ENCODE data around the gene CNTNAP2. TPM values are rescaled to one million over a fixed set of nuclear protein-coding genes. Genes with fewer than 3 reads are reported as not detected.

CNTNAP2 gene
- total RNA-seq, 2 experiments from 2014 or later = not detected

- H3K4me1 Mint-ChIP-seq (ENCODE audit: low read depth) = no peaks in the 10 kb centered on the region
- POLR2A ChIA-PET = no interaction called here
- no peaks in the 10 kb centered on the region for H3K27me3 Mint-ChIP-seq (ENCODE audit: low read depth)
- no peak overlapping the region for H3K4me3 Mint-ChIP-seq
- no peak for DNase-seq
- no peaks in the 10 kb centered on the region for H3K9me3 Mint-ChIP-seq (ENCODE audit: insufficient read depth)
- no peak for ATAC-seq
- CTCF ChIA-PET = no interaction called here
- no peak overlapping the region for H3K27ac Mint-ChIP-seq
- H3K36me3 Mint-ChIP-seq (ENCODE audit: low read depth) = no peaks in the 10 kb centered on the region
Measured at GRCh38 chr7:147992698-147993097, 1876.1 kb downstream of the CNTNAP2 start.

GRCh38 chr7:147997636-147998035 is 1881.0 kb downstream of the CNTNAP2 start:
- ChIA-PET POLR2A (no interaction called here), CTCF (no interaction called here)
- ATAC-seq (no peak), DNase-seq (no peak)
- no peaks in the 10 kb centered on the region for H3K4me1 Mint-ChIP-seq (ENCODE audit: low read depth)
- no peak overlapping the region for H3K27ac Mint-ChIP-seq
- no peak overlapping the region for H3K4me3 Mint-ChIP-seq
- H3K36me3 Mint-ChIP-seq (ENCODE audit: low read depth) = no peaks in the 10 kb centered on the region
- no peaks in the 10 kb centered on the region for H3K9me3 Mint-ChIP-seq (ENCODE audit: insufficient read depth)
- H3K27me3 Mint-ChIP-seq (ENCODE audit: low read depth) = no peaks in the 10 kb centered on the region

- no peak overlapping the region for H3K4me3 Mint-ChIP-seq
- ChIA-PET POLR2A (no interaction called here), CTCF (no interaction called here)
- ATAC-seq = no peak
- H3K27ac Mint-ChIP-seq = no peak overlapping the region
- H3K4me1 Mint-ChIP-seq (ENCODE audit: low read depth) = no peaks in the 10 kb centered on the region
- no peak for DNase-seq
- H3K36me3 Mint-ChIP-seq (ENCODE audit: low read depth) = no peaks in the 10 kb centered on the region
- H3K27me3 Mint-ChIP-seq (ENCODE audit: low read depth) = no peaks in the 10 kb centered on the region
- H3K9me3 Mint-ChIP-seq (ENCODE audit: insufficient read depth) = no peaks in the 10 kb centered on the region
Measured at GRCh38 chr7:147999962-148000361, 1883.4 kb downstream of the CNTNAP2 start.

- ChIA-PET CTCF (no interaction called here), POLR2A (no interaction called here)
- Mint-ChIP-seq H3K27me3 (ENCODE audit: low read depth) (no peaks in the 10 kb centered on the region), H3K36me3 (ENCODE audit: low read depth) (no peaks in the 10 kb centered on the region), H3K27ac (no peak overlapping the region), H3K9me3 (ENCODE audit: insufficient read depth) (no peaks in the 10 kb centered on the region), H3K4me1 (ENCODE audit: low read depth) (no peaks in the 10 kb centered on the region), H3K4me3 (no peak overlapping the region)
- ATAC-seq (no peak), DNase-seq (no peak)
Measured at GRCh38 chr7:148011753-148012152, 1895.2 kb downstream of the CNTNAP2 start.

GRCh38 chr7:148014001-148014400 is 1897.4 kb downstream of the CNTNAP2 start:
- Mint-ChIP-seq H3K4me3 (no peak overlapping the region), H3K9me3 (ENCODE audit: insufficient read depth) (no peaks in the 10 kb centered on the region), H3K36me3 (ENCODE audit: low read depth) (no peaks in the 10 kb centered on the region), H3K27ac (no peak overlapping the region), H3K27me3 (ENCODE audit: low read depth) (no peaks in the 10 kb centered on the region), H3K4me1 (ENCODE audit: low read depth) (no peaks in the 10 kb centered on the region)
- DNase-seq = no peak
- ATAC-seq = no peak
- ChIA-PET POLR2A (no interaction called here), CTCF (no interaction called here)

DNA sequence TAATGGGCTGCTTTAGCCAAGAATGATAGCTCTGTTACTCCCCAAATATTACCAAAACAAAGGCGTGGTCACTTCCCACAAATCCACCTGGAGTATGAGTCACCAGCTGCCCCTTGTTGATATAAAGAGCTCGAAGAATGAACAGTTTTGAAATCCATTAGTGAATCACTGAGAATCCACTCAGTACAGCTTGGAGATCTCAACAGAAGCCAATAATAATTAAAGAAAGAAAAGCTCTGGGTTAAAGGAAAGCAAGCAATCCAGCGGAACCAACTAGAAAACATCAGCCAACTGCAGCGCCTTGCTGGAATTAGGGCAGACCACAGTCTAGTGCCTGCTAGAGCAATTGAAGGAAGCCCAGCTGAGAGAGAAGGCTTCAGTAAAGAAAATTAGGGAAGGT is 1897.9 kb downstream of the CNTNAP2 start:
- no peak for DNase-seq
- no peaks in the 10 kb centered on the region for H3K9me3 Mint-ChIP-seq (ENCODE audit: insufficient read depth)
- no peaks in the 10 kb centered on the region for H3K27me3 Mint-ChIP-seq (ENCODE audit: low read depth)
- no peak overlapping the region for H3K4me3 Mint-ChIP-seq
- POLR2A ChIA-PET = no interaction called here
- no peak for ATAC-seq
- no peaks in the 10 kb centered on the region for H3K4me1 Mint-ChIP-seq (ENCODE audit: low read depth)
- CTCF ChIA-PET = no interaction called here
- H3K36me3 Mint-ChIP-seq (ENCODE audit: low read depth) = no peaks in the 10 kb centered on the region
- no peak overlapping the region for H3K27ac Mint-ChIP-seq

DNA sequence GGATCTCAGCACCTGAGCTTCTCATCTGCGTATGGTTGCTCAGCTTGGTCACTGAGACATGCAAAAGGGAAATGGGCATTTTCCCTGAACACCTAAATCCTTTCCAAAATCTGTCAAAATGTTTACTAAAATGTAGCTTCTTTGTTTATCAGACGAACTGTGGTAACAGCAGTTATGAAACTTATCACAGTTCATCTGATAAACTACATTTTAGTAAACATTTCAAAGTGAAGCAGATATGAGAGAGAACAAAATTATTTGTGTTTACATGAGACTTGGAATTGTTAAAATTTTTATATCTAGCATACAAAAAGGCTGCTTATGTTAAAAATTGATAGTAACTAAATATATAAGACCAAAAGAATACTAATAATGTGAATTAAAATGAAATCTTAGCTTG is 1900.5 kb downstream of the CNTNAP2 start:
- Mint-ChIP-seq H3K27ac (no peak overlapping the region), H3K4me3 (no peak overlapping the region), H3K36me3 (ENCODE audit: low read depth) (no peaks in the 10 kb centered on the region), H3K27me3 (ENCODE audit: low read depth) (no peaks in the 10 kb centered on the region), H3K9me3 (ENCODE audit: insufficient read depth) (no peaks in the 10 kb centered on the region), H3K4me1 (ENCODE audit: low read depth) (no peaks in the 10 kb centered on the region)
- DNase-seq = no peak
- CTCF ChIA-PET = no interaction called here
- POLR2A ChIA-PET = no interaction called here
- ATAC-seq = no peak

DNA sequence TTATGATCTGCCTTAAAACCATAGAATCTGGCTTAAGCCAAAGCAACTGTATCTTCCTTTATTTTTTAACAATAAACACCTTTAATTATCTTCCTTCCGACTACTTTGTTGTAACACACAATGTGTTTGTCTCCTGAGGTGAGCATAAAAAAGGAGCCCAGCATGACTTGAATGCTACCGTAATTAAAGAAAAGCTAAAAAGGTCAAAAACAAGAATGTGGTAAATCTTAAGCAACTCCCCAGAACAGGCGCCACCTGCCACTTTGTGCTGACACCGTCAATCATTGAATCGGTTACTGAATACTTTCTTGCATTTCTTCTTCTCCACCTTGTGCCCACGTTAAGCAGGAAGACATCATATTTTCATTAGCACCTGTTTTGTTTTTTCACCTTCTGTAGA is 1904.1 kb downstream of the CNTNAP2 start:
- Mint-ChIP-seq H3K9me3 (ENCODE audit: insufficient read depth) (no peaks in the 10 kb centered on the region), H3K27me3 (ENCODE audit: low read depth) (no peaks in the 10 kb centered on the region), H3K27ac (no peak overlapping the region), H3K4me3 (no peak overlapping the region), H3K4me1 (ENCODE audit: low read depth) (no peaks in the 10 kb centered on the region), H3K36me3 (ENCODE audit: low read depth) (no peaks in the 10 kb centered on the region)
- DNase-seq (no peak), ATAC-seq (no peak)
- CTCF ChIA-PET = no interaction called here
- POLR2A ChIA-PET = no interaction called here

DNA sequence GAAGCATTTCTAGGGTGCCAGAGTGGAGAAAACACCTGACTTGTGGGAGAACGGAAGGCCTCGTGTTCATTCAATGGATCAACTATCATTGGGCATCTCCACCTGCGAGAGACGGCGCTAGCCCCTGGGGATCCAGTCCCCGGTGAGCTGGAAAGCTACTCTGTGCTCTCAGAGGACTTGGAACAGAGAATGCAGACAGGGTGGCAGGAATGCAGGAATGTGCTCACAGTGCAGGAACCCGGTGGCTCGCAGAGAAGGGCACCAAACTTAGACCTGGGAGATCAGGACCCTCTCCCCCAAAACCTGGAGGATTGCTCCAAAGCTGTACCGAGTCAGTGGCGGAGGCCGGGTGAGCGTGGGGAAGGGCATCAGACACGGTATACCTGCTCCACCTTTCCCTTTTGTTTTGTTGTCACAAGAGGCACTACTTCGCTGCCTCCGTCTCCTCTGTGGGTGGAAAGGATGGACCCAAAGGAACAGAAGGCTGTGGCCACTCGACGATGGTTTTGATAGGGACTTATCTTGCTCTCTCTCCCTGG is 1905.0 kb downstream of the CNTNAP2 start:
- DNase-seq = no peak
- H3K4me3 Mint-ChIP-seq = no peak overlapping the region

DNA sequence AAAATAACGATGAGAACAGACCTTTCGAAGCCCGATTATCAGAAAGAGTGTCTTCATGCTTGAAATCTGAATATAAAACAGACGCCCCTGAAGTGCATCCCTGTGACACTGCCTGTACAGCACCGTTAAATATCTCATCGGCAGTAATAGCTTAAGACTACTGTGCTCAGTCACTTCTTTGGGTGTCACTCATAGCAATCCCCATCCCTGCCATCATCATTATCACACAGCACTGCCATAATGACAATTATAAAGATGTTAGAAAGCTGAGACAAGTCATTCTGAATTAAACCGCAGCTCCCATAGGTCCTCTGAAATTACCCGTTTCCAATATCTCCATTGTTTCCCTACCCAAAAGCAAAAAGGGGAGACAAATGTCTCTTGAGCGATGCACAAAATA is 1906.2 kb downstream of the CNTNAP2 start:
- DNase-seq (no peak), ATAC-seq (no peak)
- Mint-ChIP-seq H3K9me3 (ENCODE audit: insufficient read depth) (no peaks in the 10 kb centered on the region), H3K4me1 (ENCODE audit: low read depth) (no peaks in the 10 kb centered on the region), H3K4me3 (no peak overlapping the region), H3K27ac (no peak overlapping the region), H3K36me3 (ENCODE audit: low read depth) (no peaks in the 10 kb centered on the region), H3K27me3 (ENCODE audit: low read depth) (no peaks in the 10 kb centered on the region)
- ChIA-PET CTCF (no interaction called here), POLR2A (no interaction called here)

More for the DNA sequence above, 1905.0 kb downstream of the CNTNAP2 start:
- no peaks in the 10 kb centered on the region for H3K4me1 Mint-ChIP-seq (ENCODE audit: low read depth)
- POLR2A ChIA-PET = no interaction called here
- CTCF ChIA-PET = no interaction called here
- H3K9me3 Mint-ChIP-seq (ENCODE audit: insufficient read depth) = no peaks in the 10 kb centered on the region
- H3K36me3 Mint-ChIP-seq (ENCODE audit: low read depth) = no peaks in the 10 kb centered on the region
- H3K27ac Mint-ChIP-seq = no peak overlapping the region
- no peak for ATAC-seq
- H3K27me3 Mint-ChIP-seq (ENCODE audit: low read depth) = no peaks in the 10 kb centered on the region

DNA sequence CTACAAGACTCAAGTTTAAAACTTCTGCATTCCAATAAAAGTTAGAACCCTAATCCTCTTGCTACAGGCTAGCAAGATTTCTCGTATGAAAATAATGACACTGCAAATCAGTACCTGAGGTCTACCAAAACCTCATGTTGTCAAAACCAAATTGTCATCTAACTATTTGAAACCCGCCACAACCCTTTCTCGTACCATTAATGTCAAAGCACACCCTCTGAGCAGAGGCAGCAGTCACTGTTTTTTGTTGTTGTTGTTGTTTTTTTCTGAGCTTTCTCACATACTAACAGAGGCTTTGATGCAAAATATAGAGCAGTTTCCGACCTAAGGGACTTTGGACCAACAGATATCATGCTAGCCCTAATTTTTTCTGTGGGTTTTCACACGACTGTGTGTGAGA is 1910.1 kb downstream of the CNTNAP2 start:
- H3K36me3 Mint-ChIP-seq (ENCODE audit: low read depth) = no peaks in the 10 kb centered on the region
- H3K27ac Mint-ChIP-seq = no peak overlapping the region
- POLR2A ChIA-PET = no interaction called here
- ATAC-seq (no peak), DNase-seq (no peak)
- H3K9me3 Mint-ChIP-seq (ENCODE audit: insufficient read depth) = no peaks in the 10 kb centered on the region
- no peak overlapping the region for H3K4me3 Mint-ChIP-seq
- no peaks in the 10 kb centered on the region for H3K27me3 Mint-ChIP-seq (ENCODE audit: low read depth)
- H3K4me1 Mint-ChIP-seq (ENCODE audit: low read depth) = no peaks in the 10 kb centered on the region
- CTCF ChIA-PET = no interaction called here

- POLR2A ChIA-PET = no interaction called here
- ATAC-seq (no peak), DNase-seq (no peak)
- Mint-ChIP-seq H3K27me3 (ENCODE audit: low read depth) (no peaks in the 10 kb centered on the region), H3K27ac (no peak overlapping the region), H3K4me1 (ENCODE audit: low read depth) (no peaks in the 10 kb centered on the region), H3K36me3 (ENCODE audit: low read depth) (no peaks in the 10 kb centered on the region), H3K9me3 (ENCODE audit: insufficient read depth) (no peaks in the 10 kb centered on the region), H3K4me3 (no peak overlapping the region)
- CTCF ChIA-PET = no interaction called here
Measured at GRCh38 chr7:148028165-148028564, 1911.6 kb downstream of the CNTNAP2 start.

DNA sequence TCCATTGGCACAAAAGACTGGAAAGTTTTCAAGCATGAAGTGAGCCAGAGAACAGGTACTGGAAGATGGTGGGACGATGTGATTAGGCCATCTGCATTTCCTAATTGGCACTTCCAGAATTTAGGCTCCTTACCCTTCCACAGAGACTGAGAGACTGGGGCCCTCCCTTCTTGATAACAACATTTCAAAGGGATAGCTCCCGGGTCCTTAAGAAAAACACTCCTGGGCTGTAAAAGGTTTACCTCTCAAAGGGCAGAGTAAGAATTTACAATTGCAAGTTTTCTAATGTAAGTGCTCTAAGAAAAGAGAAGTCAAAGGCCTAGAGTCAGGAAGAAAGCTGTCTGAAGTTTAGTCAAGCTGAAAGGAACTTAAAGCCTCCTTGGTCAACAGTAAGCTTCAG is 1914.4 kb downstream of the CNTNAP2 start:
- no peaks in the 10 kb centered on the region for H3K36me3 Mint-ChIP-seq (ENCODE audit: low read depth)
- no peak for ATAC-seq
- POLR2A ChIA-PET = no interaction called here
- H3K27me3 Mint-ChIP-seq (ENCODE audit: low read depth) = no peaks in the 10 kb centered on the region
- CTCF ChIA-PET = no interaction called here
- no peak overlapping the region for H3K27ac Mint-ChIP-seq
- no peak for DNase-seq
- H3K4me3 Mint-ChIP-seq = no peak overlapping the region
- H3K9me3 Mint-ChIP-seq (ENCODE audit: insufficient read depth) = no peaks in the 10 kb centered on the region
- no peaks in the 10 kb centered on the region for H3K4me1 Mint-ChIP-seq (ENCODE audit: low read depth)
